Prostate gland (tissue), 2 donors: ENCODE data around the gene RABGAP1L. TPM values are rescaled to one million over a fixed set of nuclear protein-coding genes. Genes with fewer than 3 reads are reported as not detected.

Experiments used
- DNase-seq: peaks from one replicate; pipeline ENCODE4 v3.0.0-alpha.2; 2019; ENCODE audit warnings: low spot score
- H3K27ac ChIP-seq, 2 donors: fragments of 200-600 bp; sonication (generic); 2 replicates each; pipeline ENCODE4 v1.5.1; 2017 to 2019
- H3K27me3 ChIP-seq: fragments of 200-600 bp; sonication (generic); replicated peaks from 2 replicates; pipeline ENCODE4 v1.5.1; 2019; ENCODE audit not compliant: insufficient read depth
- H3K36me3 ChIP-seq, 2 donors: fragments of 200-600 bp; sonication (generic); 1 replicate in 1 of 2; 2 replicates in 1 of 2; pipeline versions ENCODE4 v1.5.1 to v1.8.1; 2017 to 2019
- H3K4me1 ChIP-seq: fragments of 200-600 bp; sonication (generic); replicated peaks from 2 replicates; pipeline ENCODE4 v1.5.1; 2019
- H3K4me3 ChIP-seq, 2 donors: fragments of 200-600 bp; sonication (generic); 2 replicates each; pipeline ENCODE4 v1.5.1; 2017 to 2019
- H3K9me3 ChIP-seq: fragments of 200-600 bp; sonication (generic); 2 replicates; pipeline ENCODE4 v1.5.1; 2017
- POLR2A ChIP-seq: fragments of 450-650 bp; IDR thresholded peaks from one replicate; pipeline ENCODE4 v1.6.1; 2016; ENCODE audit warnings: antibody characterized with exemption, mild to moderate bottlenecking
- POLR2AphosphoS5 ChIP-seq: sonication (generic); formaldehyde crosslinking; IDR thresholded peaks from one replicate; pipeline ENCODE4 v1.6.1; 2017; ENCODE audit warnings: antibody characterized with exemption
- WGBS: methylation state at CpG from one replicate; pipeline ENCODE4 v1.1.5; 2018; 5-methylcytosine and 5-hydroxymethylcytosine counted together
- intact Hi-C: fragments of 100-400 bp; cut with DNase I; formaldehyde crosslinking; loops from one replicate; pipeline ENCODE4 v1.14.2; 2022
- total RNA-seq, 2 donors: library from RNA; depleted of rRNA; stranded (reverse); fragments of >200 nt; gene quantifications; one replicate each; pipeline ENCODE4 v1.1.0, GENCODE V29; 2016
- TF ChIP-seq, protein P1 (sequence below), 4 experiments: fragments of 200-600 bp in 2 of 4; fragments of 450-650 bp in 2 of 4; sonication (generic) in 2 of 4; IDR thresholded peaks; 1 replicate in 3 of 4; 2 replicates in 1 of 4; pipeline ENCODE4 v1.5.1; 2016 to 2019; ENCODE audit warnings: antibody characterized with exemption in 4 of 4, mild to moderate bottlenecking in 2 of 4, moderate library complexity in 2 of 4

Gene RABGAP1L
- 10 to 100 TPM; 32.3 to 41.5 TPM for total RNA-seq

DNA sequence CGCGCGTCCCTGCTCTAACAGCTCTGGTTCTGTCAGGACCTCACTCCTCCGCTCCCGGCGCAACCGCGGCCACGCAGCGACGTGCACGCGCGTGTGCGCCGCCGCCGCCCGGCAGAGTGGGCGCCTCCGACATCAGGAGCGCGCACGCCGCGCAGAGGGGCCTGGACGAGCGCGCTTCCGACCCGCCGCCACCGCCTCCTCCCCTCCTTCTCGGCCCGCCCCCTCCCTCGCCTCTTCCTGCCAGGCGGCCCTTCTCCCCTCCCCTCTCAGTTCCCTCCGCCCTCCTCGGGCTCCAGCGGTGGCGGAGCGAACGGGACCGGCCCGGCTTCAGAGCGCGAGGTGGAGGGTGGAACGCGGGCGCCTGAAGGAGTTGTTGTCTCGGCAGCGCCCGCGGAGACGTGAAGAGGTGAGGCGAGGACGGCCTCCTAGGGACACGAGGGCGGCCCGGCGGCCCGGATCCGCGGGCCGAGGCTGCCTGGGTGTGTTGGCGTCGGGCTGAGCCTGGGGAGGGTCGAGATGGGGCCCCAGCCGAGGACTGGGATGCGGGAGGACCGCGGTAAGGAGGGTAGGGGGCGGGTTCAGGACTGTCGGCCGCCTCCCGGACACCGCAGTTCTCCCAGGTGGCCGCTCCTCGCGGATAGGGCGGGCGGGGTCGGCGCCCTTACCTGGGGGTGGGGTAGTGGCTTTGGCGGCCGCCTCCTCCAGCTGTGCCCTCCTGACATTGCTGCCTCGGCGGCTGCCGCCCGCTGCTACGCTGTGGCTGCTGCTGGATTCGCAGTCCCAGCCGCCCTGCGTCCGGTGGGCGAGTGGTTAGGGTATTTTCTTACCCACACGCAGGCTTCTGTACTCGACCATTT is at the start of gene RABGAP1L:
TSS of gene RABGAP1L (plus strand) at position 269 of the 857 bp plus-strand sequence.
- H3K36me3 ChIP-seq = no peaks in the 10 kb centered on the region
- peak within 1 kb of the TSS; percentile 88 to 96 for H3K27ac ChIP-seq
- peak within 1 kb of the TSS; percentile 74 to 96 for H3K4me3 ChIP-seq
- H3K4me1 ChIP-seq = no peaks in the 10 kb centered on the region
- WGBS = under 1% methylated on average over 81 of the region's 98 CpGs
- intact Hi-C loops = loop anchor here (5.0 kb wide), 1 partner anchor 137 kb away; the partner anchor contains the start of gene RC3H1
- H3K9me3 ChIP-seq = no peaks in the 10 kb centered on the region
- peak; percentile 95 for DNase-seq
- TF ChIP-seq POLR2AphosphoS5 (peak; percentile 90), POLR2A (peak; percentile 81)
- TF ChIP-seq, protein P1, sequence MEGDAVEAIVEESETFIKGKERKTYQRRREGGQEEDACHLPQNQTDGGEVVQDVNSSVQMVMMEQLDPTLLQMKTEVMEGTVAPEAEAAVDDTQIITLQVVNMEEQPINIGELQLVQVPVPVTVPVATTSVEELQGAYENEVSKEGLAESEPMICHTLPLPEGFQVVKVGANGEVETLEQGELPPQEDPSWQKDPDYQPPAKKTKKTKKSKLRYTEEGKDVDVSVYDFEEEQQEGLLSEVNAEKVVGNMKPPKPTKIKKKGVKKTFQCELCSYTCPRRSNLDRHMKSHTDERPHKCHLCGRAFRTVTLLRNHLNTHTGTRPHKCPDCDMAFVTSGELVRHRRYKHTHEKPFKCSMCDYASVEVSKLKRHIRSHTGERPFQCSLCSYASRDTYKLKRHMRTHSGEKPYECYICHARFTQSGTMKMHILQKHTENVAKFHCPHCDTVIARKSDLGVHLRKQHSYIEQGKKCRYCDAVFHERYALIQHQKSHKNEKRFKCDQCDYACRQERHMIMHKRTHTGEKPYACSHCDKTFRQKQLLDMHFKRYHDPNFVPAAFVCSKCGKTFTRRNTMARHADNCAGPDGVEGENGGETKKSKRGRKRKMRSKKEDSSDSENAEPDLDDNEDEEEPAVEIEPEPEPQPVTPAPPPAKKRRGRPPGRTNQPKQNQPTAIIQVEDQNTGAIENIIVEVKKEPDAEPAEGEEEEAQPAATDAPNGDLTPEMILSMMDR (IDR thresholded peaks at IDR 0.05) = peak in 1 of 4 experiments; percentile 4
- H3K27me3 ChIP-seq = no peaks in the 10 kb centered on the region

DNA sequence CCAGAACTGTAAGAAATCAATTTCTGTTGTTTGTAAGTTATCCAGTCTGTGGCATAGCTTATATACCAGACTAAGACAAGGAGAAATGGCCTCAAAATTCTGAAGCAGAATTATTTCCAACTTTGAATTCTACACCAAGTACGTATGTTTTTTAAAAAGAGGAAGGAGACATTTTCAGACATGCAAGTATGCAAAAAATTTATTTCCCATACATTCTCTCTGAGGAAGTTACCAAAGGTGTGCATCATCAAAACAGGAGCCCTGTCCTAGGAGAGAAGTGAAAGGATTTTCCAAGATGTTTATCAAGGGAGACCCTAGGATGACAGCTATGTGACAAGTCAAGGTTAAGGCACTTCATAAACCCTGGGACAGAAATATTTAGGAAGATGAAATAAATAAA is 49.3 kb upstream of the RABGAP1L start:
- Histone ChIP-seq H3K4me1 (no peaks in the 10 kb centered on the region), H3K4me3 (no peak overlapping the region), H3K36me3 (no peaks in the 10 kb centered on the region), H3K27me3 (no peaks in the 10 kb centered on the region), H3K27ac (no peak overlapping the region), H3K9me3 (no peaks in the 10 kb centered on the region)
- TF ChIP-seq, protein P1 (IDR thresholded peaks at IDR 0.05) = no peak
- TF ChIP-seq POLR2AphosphoS5 (no peak), POLR2A (no peak)
- intact Hi-C loops = no loop called here
- no peak for DNase-seq
- WGBS = 84% methylated on average over 1 of the region's 1 CpG

DNA sequence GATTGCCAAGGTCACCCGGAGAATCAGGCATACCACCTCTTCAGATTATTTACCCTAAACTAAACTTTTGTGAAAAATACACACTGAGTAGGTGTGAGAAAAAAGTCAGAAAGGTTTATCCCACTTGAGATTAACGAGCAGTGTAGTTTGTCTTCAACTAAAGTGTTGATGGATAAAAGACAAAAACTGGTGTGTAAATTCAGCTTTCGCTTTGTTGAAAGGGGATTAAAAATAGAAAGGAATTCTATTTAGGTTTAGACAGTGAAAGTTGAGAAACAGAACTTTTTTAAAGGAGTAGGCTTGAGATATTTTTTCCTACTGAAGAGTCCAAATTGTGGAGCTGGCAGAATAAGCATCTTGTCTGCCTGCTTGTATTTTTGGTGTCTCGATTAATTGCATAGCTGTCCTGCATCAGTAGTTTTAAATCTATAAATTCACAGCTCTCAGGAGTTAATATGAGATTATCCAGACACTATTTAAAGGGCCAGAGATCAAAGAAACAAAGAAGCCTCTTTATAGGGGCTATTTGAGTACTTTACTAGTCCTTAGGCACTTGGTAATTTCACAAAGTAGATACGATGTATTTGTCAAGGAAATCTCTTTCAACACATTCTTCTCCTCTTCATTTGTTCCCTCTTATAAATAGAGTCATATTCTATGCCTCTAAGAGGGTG is 46.7 kb upstream of the RABGAP1L start:
- Histone ChIP-seq H3K4me3 (no peak overlapping the region), H3K27ac (no peak overlapping the region), H3K9me3 (no peaks in the 10 kb centered on the region), H3K27me3 (no peaks in the 10 kb centered on the region), H3K36me3 (no peaks in the 10 kb centered on the region), H3K4me1 (no peaks in the 10 kb centered on the region)
- WGBS = 12% methylated on average over 5 of the region's 5 CpGs
- no peak for DNase-seq
- intact Hi-C loops = no loop called here
- TF ChIP-seq POLR2AphosphoS5 = no peak
- TF ChIP-seq, protein P1 (IDR thresholded peaks at IDR 0.05) = no peak
- no peak for TF ChIP-seq POLR2A

DNA sequence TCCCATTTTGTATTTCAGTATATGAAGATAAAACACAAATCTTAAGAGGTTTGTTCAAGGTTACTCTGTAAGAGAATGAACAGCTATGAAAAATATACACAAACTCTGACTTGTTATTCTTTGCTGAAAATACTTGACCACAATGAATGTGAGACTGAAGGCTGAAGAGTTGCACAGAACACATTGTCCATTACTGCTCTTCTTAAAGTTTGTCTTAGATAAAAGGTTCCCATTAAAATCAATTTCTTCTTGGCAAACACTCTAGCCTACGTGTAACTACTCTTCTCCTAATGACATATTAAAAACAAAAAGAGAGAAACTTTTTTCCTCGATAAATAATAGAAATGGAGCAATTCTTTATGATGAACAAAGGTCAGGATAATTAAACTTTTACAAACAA is 45.2 kb upstream of the RABGAP1L start:
- TF ChIP-seq POLR2AphosphoS5 = no peak
- no peak for DNase-seq
- H3K27ac ChIP-seq = no peak overlapping the region

DNA sequence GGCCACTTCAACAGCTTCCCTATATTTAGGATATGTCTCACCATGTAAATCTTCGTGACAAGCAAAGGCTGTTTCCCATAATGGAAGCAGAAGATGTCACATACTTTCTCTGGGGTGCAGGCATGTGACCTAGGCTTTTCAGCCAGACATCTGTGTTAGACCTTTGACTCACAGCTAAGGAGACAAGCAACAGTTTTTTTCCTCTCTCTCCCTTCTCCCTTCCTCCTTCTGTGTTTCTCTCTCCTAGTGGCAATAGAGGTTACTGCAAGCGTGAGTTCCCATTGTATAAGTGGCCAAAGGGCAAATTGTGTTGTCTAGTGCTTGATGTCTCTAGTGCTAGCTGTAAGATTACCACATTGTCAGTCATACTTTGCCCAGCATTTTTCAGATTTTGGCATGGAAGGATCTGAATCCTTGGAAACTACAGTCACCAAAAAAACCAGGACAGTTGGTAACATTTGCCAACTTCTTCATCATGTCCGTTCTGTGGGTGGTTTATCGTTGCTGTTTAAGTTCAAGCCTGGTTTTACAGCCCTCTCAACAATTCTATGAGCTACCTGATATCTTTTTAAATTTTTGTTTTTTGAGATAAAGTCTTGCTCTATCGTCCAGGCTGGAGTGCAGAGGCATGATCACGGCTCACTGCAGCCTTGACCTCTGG is 44.4 kb upstream of the RABGAP1L start:
- no peak overlapping the region for H3K27ac ChIP-seq
- no peaks in the 10 kb centered on the region for H3K27me3 ChIP-seq
- DNase-seq = no peak
- 84% methylated on average over 6 of the region's 6 CpGs for WGBS
- no peaks in the 10 kb centered on the region for H3K9me3 ChIP-seq
- H3K4me3 ChIP-seq = no peak overlapping the region
- TF ChIP-seq POLR2A = no peak
- TF ChIP-seq, protein P1 (IDR thresholded peaks at IDR 0.05) = peak in 3 of 4 experiments; percentile 16 to 37 (median 20)
- intact Hi-C loops = no loop called here
- H3K36me3 ChIP-seq = no peaks in the 10 kb centered on the region
- H3K4me1 ChIP-seq = no peaks in the 10 kb centered on the region

More for the DNA sequence above, 45.2 kb upstream of the RABGAP1L start:
- 27% methylated on average over 2 of the region's 2 CpGs for WGBS
- Histone ChIP-seq H3K4me1 (no peaks in the 10 kb centered on the region), H3K4me3 (no peak overlapping the region), H3K36me3 (no peaks in the 10 kb centered on the region), H3K27me3 (no peaks in the 10 kb centered on the region), H3K9me3 (no peaks in the 10 kb centered on the region)
- intact Hi-C loops = no loop called here
